Measurements from ENCODE around the gene POU2F1. TPM values are rescaled to one million over a fixed set of nuclear protein-coding genes. Genes with fewer than 3 reads are reported as not detected.

Gene POU2F1
- total and polyA plus RNA-seq, 2 experiments from 2014 or later: 38.8 to 66.1 TPM

GRCh38 chr1:167232801-167233200 lies 12.1 kb downstream of the POU2F1 start (continued):
- TF ChIP-seq NANOG (IDR thresholded peaks at IDR 0.05; ENCODE audit: borderline replicate concordance) (no peak), REST (IDR thresholded peaks at IDR 0.05; ENCODE audit: unreplicated experiment) (no peak), EZH2 (IDR thresholded peaks at IDR 0.05; ENCODE audit: low read depth, unreplicated experiment) (no peak), ETS1 (IDR thresholded peaks at IDR 0.05) (no peak), STAT1 (IDR thresholded peaks at IDR 0.05; ENCODE audit: unreplicated experiment) (no peak), CREB1 (CRISPR knock-in tag; IDR thresholded peaks at IDR 0.05; ENCODE audit: low read depth) (no peak), CTCF (conservative IDR thresholded peaks at IDR 0.05; ENCODE audit: low read depth in 2 of 2) (no peak), JUNB (IDR thresholded peaks at IDR 0.05; ENCODE audit: unreplicated experiment) (no peak), ZNF331 (CRISPR knock-in tag; IDR thresholded peaks at IDR 0.05; ENCODE audit: low read depth) (no peak), POLR2AphosphoS5 (IDR thresholded peaks at IDR 0.05; ENCODE audit: low read depth) (no peak), ZNF114 (CRISPR knock-in tag; IDR thresholded peaks at IDR 0.05) (no peak)

- H3K36me3 ChIP-seq (ENCODE audit: insufficient read depth): no peaks in the 10 kb centered on the region
- H2AFZ ChIP-seq: no peak overlapping the region
- H3K27me3 Mint-ChIP-seq (ENCODE audit: insufficient read depth, low read depth, poor library complexity): no peaks in the 10 kb centered on the region
- peaks cover 77% of the 10 kb centered on the region for H3K4me1 ChIP-seq (ENCODE audit: insufficient read depth)
- no peak overlapping the region for H3K4me2 ChIP-seq
- peaks cover 49% of the 10 kb centered on the region for H4K20me1 ChIP-seq (replicated peaks; ENCODE audit: insufficient read depth)
- H3K36me3 Mint-ChIP-seq (ENCODE audit: low read depth): no peaks in the 10 kb centered on the region
- DNase-seq (ENCODE audit: low spot score): no peak
- H3K4me3 Mint-ChIP-seq: no peak overlapping the region
- H3K27ac ChIP-seq (ENCODE audit: low read depth): no peak overlapping the region
- H3K79me2 ChIP-seq (replicated peaks; ENCODE audit: insufficient read depth): peaks cover 100% of the 10 kb centered on the region
- no peaks in the 10 kb centered on the region for H3K9me3 Mint-ChIP-seq
- no peaks in the 10 kb centered on the region for H3K27me3 ChIP-seq (ENCODE audit: insufficient read depth)
- no peaks in the 10 kb centered on the region for H3K9me2 ChIP-seq (ENCODE audit: insufficient read depth)
- no peak overlapping the region for H3K4me3 ChIP-seq
- peaks cover 64% of the 10 kb centered on the region for H3K4me1 Mint-ChIP-seq
- no peak for ATAC-seq
- H3K27ac Mint-ChIP-seq: no peak overlapping the region
- no peaks in the 10 kb centered on the region for H3F3A ChIP-seq (replicated peaks; ENCODE audit: low read depth)
- no peak for TF ChIP-seq ZNF462 (CRISPR knock-in tag; IDR thresholded peaks at IDR 0.05)
- TF ChIP-seq JUNB (IDR thresholded peaks at IDR 0.05; ENCODE audit: unreplicated experiment): no peak
- no peak for TF ChIP-seq POLR2AphosphoS5 (IDR thresholded peaks at IDR 0.05; ENCODE audit: low read depth)
- no peak for TF ChIP-seq ETS1 (IDR thresholded peaks at IDR 0.05)
- no peak for TF ChIP-seq ZNF331 (CRISPR knock-in tag; IDR thresholded peaks at IDR 0.05; ENCODE audit: low read depth)
These were observed 12.7 kb downstream of the POU2F1 start for GRCh38 chr1:167233373-167233772.
